ENCODE data around the gene FREM1. TPM values are rescaled to one million over a fixed set of nuclear protein-coding genes. Genes with fewer than 3 reads are reported as not detected.

FREM1 gene
- total and polyA plus RNA-seq, 2 of the 4 experiments (the other 2 are of a cell fraction) = under 0.01 TPM; not detected in 1

GRCh38 chr9:14749741-14750211 lies 160.5 kb downstream of the FREM1 start:
- H3K18ac ChIP-seq (ENCODE audit: low read depth, low read length) = no peak overlapping the region
- no peak overlapping the region for H3K9ac ChIP-seq (ENCODE audit: low read depth, low read length)
- no peak overlapping the region for H4K8ac ChIP-seq (ENCODE audit: low read depth in 2 of 2, low read length in 2 of 2)
- no peak overlapping the region for H3K27ac ChIP-seq (ENCODE audit: insufficient read depth, low read length)
- H3K56ac ChIP-seq (ENCODE audit: extremely low read depth, insufficient read depth, low read length) = no peak overlapping the region
- no peaks in the 10 kb centered on the region for H4K20me1 ChIP-seq (ENCODE audit: insufficient read depth, low read length)
- CTCF ChIA-PET = no interaction called here
- H2AK5ac ChIP-seq (ENCODE audit: low read depth, low read length) = no peak overlapping the region
- H3K79me1 ChIP-seq (ENCODE audit: low read depth in 1 of 2, low read length in 2 of 2) = no peaks in the 10 kb centered on the region
- no peak overlapping the region for H2AK9ac ChIP-seq (replicated peaks; ENCODE audit: low read depth, low read length, poor library complexity)
- H3K4ac ChIP-seq (ENCODE audit: low read depth, low read length) = no peak overlapping the region
- H3K4me3 ChIP-seq (ENCODE audit: insufficient read depth, low read depth, low read length) = no peak overlapping the region
- in situ Hi-C loops (cut with MboI; ENCODE audit: low sequenced_read_pairs) (no loop called here), intact Hi-C loops (cut with micrococcal nuclease) (no loop called here), dilution Hi-C loops (cut with HindIII; ENCODE audit: low sequenced_read_pairs, unreplicated experiment) (no loop called here)
- DNase-seq (no peak), ATAC-seq (ENCODE audit: low read depth) (no peak)
- H3K23ac ChIP-seq (ENCODE audit: low read depth, low read length) = no peak overlapping the region
- no peaks in the 10 kb centered on the region for H3K4me1 ChIP-seq (ENCODE audit: control insufficient read depth, insufficient read depth, low read length)
- no peak overlapping the region for H4K5ac ChIP-seq (ENCODE audit: low read depth, low read length)
- POLR2A ChIA-PET (ENCODE audit: unreplicated experiment) = no interaction called here
- H2BK20ac ChIP-seq (ENCODE audit: low read depth, low read length) = no peak overlapping the region
- no peak overlapping the region for H2AFZ ChIP-seq (replicated peaks; ENCODE audit: low read length, poor library complexity)
- no peak overlapping the region for H2BK120ac ChIP-seq (ENCODE audit: low read depth, low read length)
- H3K14ac ChIP-seq (replicated peaks; ENCODE audit: low read depth, low read length) = no peak overlapping the region
- H2BK15ac ChIP-seq (ENCODE audit: low read depth, low read length) = no peak overlapping the region
- no peak overlapping the region for H4K91ac ChIP-seq (ENCODE audit: insufficient read depth, low read depth, low read length)
- no peak overlapping the region for H3K4me2 ChIP-seq (ENCODE audit: low read depth, low read length)
- WGBS, 2 experiments (ENCODE audit: extremely low coverage in 2 of 2, insufficient read length in 1 of 2) = 83% methylated on average over 2 of the region's 9 CpGs; no CpG with 5 or more reads in 1 of the 2 experiments
- no peaks in the 10 kb centered on the region for H3K9me3 ChIP-seq (ENCODE audit: control insufficient read depth, insufficient read depth, low read length)
- BruUV-seq (replicated peaks) = no TSS peak
- H3K36me3 ChIP-seq (ENCODE audit: control insufficient read depth, insufficient read depth, low read length) = no peaks in the 10 kb centered on the region
- no peaks in the 10 kb centered on the region; the same call in none of the 2 replicates for H3K27me3 ChIP-seq (ENCODE audit: control insufficient read depth, insufficient read depth, low read length)
- H3K9me1 ChIP-seq (ENCODE audit: insufficient read depth, low read length) = no peaks in the 10 kb centered on the region
- TF ChIP-seq SMC3 (IDR thresholded peaks at IDR 0.05; ENCODE audit: low read depth, low read length) (no peak), RAD21 (IDR thresholded peaks at IDR 0.05; ENCODE audit: low read length) (no peak), BHLHE40 (IDR thresholded peaks at IDR 0.05; ENCODE audit: low read depth, low read length) (no peak)
- H2BK5ac ChIP-seq (ENCODE audit: low read depth, low read length, poor library complexity, severe bottlenecking) = no peak overlapping the region

All from IMR-90 (cell line).